ENCODE measurements around the gene SLC8A1.

Gene SLC8A1

GRCh38 chr2:40451918-40452605 is at the start of gene SLC8A1:
Gene SLC8A1 (minus strand): TSS chr2:40452090.
- H3K4me3 ChIP-seq: peak within 1 kb of the TSS; percentile 78
- H3K27ac ChIP-seq: peak within 1 kb of the TSS; percentile 37 to 85
- no peak for DNase-seq (ENCODE audit: low spot score)
- TF ChIP-seq CTCF (IDR thresholded peaks at IDR 0.05): no peak

- no peak for TF ChIP-seq CTCF (IDR thresholded peaks at IDR 0.05)
- Histone ChIP-seq H3K27ac (no peak overlapping the region), H3K4me3 (no peak overlapping the region)
- DNase-seq (ENCODE audit: low spot score): no peak
Observed at GRCh38 chr2:40499437-40499836, 47.5 kb upstream of the SLC8A1 start.

- DNase-seq (ENCODE audit: low spot score): no peak
- Histone ChIP-seq H3K27ac (no peak overlapping the region), H3K4me3 (no peak overlapping the region)
- no peak for TF ChIP-seq CTCF (IDR thresholded peaks at IDR 0.05)
Observed at GRCh38 chr2:40497251-40497859, 45.5 kb upstream of the SLC8A1 start.

- peak overlapping the region; percentile 6 to 63 for H3K27ac ChIP-seq
- DNase-seq (ENCODE audit: low spot score): no peak
Observed at GRCh38 chr2:40489678-40489960, 37.7 kb upstream of the SLC8A1 start.

GRCh38 chr2:40488927-40489677 is 37.2 kb upstream of the SLC8A1 start:
- Histone ChIP-seq H3K4me3 (peak overlapping the region; percentile 69), H3K27ac (peak overlapping the region; percentile 6 to 63)
- TF ChIP-seq CTCF (IDR thresholded peaks at IDR 0.05): no peak

More at GRCh38 chr2:40489678-40489960, 37.7 kb upstream of the SLC8A1 start:
- peak overlapping the region; percentile 69 for H3K4me3 ChIP-seq
- no peak for TF ChIP-seq CTCF (IDR thresholded peaks at IDR 0.05)

GRCh38 chr2:40488101-40488601 is 36.3 kb upstream of the SLC8A1 start:
- H3K27ac ChIP-seq: peak overlapping the region; percentile 22 to 63
- no peak for DNase-seq (ENCODE audit: low spot score)
- TF ChIP-seq CTCF (IDR thresholded peaks at IDR 0.05): peak; percentile 24
- peak overlapping the region; percentile 69 for H3K4me3 ChIP-seq

More at GRCh38 chr2:40488927-40489677, 37.2 kb upstream of the SLC8A1 start:
- no peak for DNase-seq (ENCODE audit: low spot score)

Measured in coronary artery (tissue), 2 donors.